ENCODE data around the gene LRP1-AS. TPM values are rescaled to one million over a fixed set of nuclear protein-coding genes. Genes with fewer than 3 reads are reported as not detected.

LRP1-AS gene
- total RNA-seq, 6 experiments from 2014 or later = not detected

DNA sequence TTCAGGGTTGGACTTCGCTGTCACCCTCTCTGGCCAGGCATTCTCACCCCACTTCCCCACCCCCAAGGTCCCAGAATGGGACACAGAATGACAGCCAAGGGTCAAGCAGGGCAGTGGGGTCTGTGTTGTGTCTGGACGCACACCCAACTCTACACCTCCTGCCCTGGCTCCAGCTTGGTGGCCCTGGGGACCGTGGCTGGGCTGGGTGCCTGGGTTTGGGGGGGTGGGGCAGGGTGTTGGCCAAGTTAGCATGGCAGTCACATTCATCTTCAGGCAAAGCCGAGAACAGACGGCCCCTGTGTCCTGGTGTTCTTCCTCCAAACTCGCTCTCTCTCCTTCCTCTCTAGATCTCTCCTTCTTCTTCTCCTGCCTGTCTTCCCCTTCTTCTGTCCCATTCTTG, 13.5 kb downstream of the LRP1-AS start:
- no peaks in the 10 kb centered on the region for H3K27me3 ChIP-seq
- peaks cover 0 to 82% (median 42%) of the 10 kb centered on the region in 4 donors for H3K4me1 ChIP-seq
- ATAC-seq = no peak
- H3K4me3 ChIP-seq = no peak overlapping the region
- TF ChIP-seq CTCF (IDR thresholded peaks at IDR 0.05) = no peak
- TF ChIP-seq POLR2A (IDR thresholded peaks at IDR 0.05) = no peak
- H3K9me3 ChIP-seq = no peaks in the 10 kb centered on the region
- 47% methylated on average over 4 of the region's 6 CpGs for WGBS (ENCODE audit: insufficient coverage, low coverage, low lambda C conversion rate, missing lambda C conversion rate)
- intact Hi-C loops (cut with DNase I) = no loop called here
- H3K27ac ChIP-seq = peak overlapping the region in 2 of 3 donors; percentile 29 to 96
- peaks cover 0 to under 1% (median 0%) of the 10 kb centered on the region in 4 donors for H3K36me3 ChIP-seq
- no peak for DNase-seq

- intact Hi-C loops (cut with DNase I) = no loop called here
- Histone ChIP-seq H3K4me3 (no peak overlapping the region), H3K27me3 (no peaks in the 10 kb centered on the region), H3K4me1 (peaks cover 0 to 76% (median 40%) of the 10 kb centered on the region in 4 donors), H3K36me3 (no peaks in the 10 kb centered on the region), H3K27ac (peak overlapping the region in 2 of 3 donors; percentile 95 to 96), H3K9me3 (no peaks in the 10 kb centered on the region)
- no peak for ATAC-seq
- no peak for TF ChIP-seq POLR2A (IDR thresholded peaks at IDR 0.05)
- no peak for TF ChIP-seq CTCF (IDR thresholded peaks at IDR 0.05)
- no peak for DNase-seq
- 29% methylated on average over 1 of the region's 4 CpGs for WGBS (ENCODE audit: insufficient coverage, low coverage, low lambda C conversion rate, missing lambda C conversion rate)
Measured at GRCh38 chr12:57133013-57133569, 14.3 kb downstream of the LRP1-AS start.

GRCh38 chr12:57131896-57132744, 15.3 kb downstream of the LRP1-AS start:
- 44% methylated on average over 9 of the region's 9 CpGs for WGBS (ENCODE audit: insufficient coverage, low coverage, low lambda C conversion rate, missing lambda C conversion rate)
- peak overlapping the region; percentile 71 to 88 (median 80) for H3K4me3 ChIP-seq
- no peaks in the 10 kb centered on the region for H3K27me3 ChIP-seq
- ATAC-seq (no peak), DNase-seq (no peak)
- H3K27ac ChIP-seq = peak overlapping the region; percentile 73 to 96 (median 95)
- TF ChIP-seq POLR2A (IDR thresholded peaks at IDR 0.05) = no peak
- TF ChIP-seq CTCF (IDR thresholded peaks at IDR 0.05) = no peak
- no peaks in the 10 kb centered on the region for H3K36me3 ChIP-seq
- intact Hi-C loops (cut with DNase I) = no loop called here
- H3K4me1 ChIP-seq = peaks cover 0 to 67% (median 35%) of the 10 kb centered on the region in 4 donors
- H3K9me3 ChIP-seq = no peaks in the 10 kb centered on the region

GRCh38 chr12:57130941-57131340, 16.5 kb downstream of the LRP1-AS start:
- H3K4me3 ChIP-seq = peak overlapping the region; percentile 71 to 88 (median 80)
- H3K27ac ChIP-seq = peak overlapping the region; percentile 73 to 96 (median 95)
- TF ChIP-seq CTCF (IDR thresholded peaks at IDR 0.05) (peak in 1 of 4 donors; percentile 20), POLR2A (IDR thresholded peaks at IDR 0.05) (no peak)
- no peaks in the 10 kb centered on the region for H3K9me3 ChIP-seq
- intact Hi-C loops (cut with DNase I) = no loop called here
- ATAC-seq (peak; percentile 37 to 56 (median 50)), DNase-seq (peak in 1 of 3 donors; percentile 80)
- no peaks in the 10 kb centered on the region for H3K36me3 ChIP-seq
- H3K27me3 ChIP-seq = no peaks in the 10 kb centered on the region
- 31% methylated on average over 2 of the region's 2 CpGs for WGBS (ENCODE audit: insufficient coverage, low coverage, low lambda C conversion rate, missing lambda C conversion rate)
- H3K4me1 ChIP-seq = peaks cover 0 to 65% (median 34%) of the 10 kb centered on the region in 4 donors
